Measurements from ENCODE around the gene EHF. TPM values are rescaled to one million over a fixed set of nuclear protein-coding genes. Genes with fewer than 3 reads are reported as not detected.

Gene EHF
- total and polyA plus RNA-seq, 10 donors: 0.02 to 1.8 (median 0.40) TPM; not detected in 2

- Histone ChIP-seq H3K4me1 (peaks cover 0 to 21% (median 13%) of the 10 kb centered on the region in 6 donors), H3K27ac (no peak overlapping the region), H3K36me3 (no peaks in the 10 kb centered on the region), H3K9me3 (no peaks in the 10 kb centered on the region), H3K4me3 (no peak overlapping the region), H3K27me3 (replicated peaks in 1 of 7) (no peaks in the 10 kb centered on the region)
- no peak for DNase-seq
- TF ChIP-seq, protein P1, sequence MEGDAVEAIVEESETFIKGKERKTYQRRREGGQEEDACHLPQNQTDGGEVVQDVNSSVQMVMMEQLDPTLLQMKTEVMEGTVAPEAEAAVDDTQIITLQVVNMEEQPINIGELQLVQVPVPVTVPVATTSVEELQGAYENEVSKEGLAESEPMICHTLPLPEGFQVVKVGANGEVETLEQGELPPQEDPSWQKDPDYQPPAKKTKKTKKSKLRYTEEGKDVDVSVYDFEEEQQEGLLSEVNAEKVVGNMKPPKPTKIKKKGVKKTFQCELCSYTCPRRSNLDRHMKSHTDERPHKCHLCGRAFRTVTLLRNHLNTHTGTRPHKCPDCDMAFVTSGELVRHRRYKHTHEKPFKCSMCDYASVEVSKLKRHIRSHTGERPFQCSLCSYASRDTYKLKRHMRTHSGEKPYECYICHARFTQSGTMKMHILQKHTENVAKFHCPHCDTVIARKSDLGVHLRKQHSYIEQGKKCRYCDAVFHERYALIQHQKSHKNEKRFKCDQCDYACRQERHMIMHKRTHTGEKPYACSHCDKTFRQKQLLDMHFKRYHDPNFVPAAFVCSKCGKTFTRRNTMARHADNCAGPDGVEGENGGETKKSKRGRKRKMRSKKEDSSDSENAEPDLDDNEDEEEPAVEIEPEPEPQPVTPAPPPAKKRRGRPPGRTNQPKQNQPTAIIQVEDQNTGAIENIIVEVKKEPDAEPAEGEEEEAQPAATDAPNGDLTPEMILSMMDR (IDR thresholded peaks at IDR 0.05 in 8 of 11, conservative IDR thresholded peaks at IDR 0.05 in 3 of 11): no peak
- TF ChIP-seq POLR2AphosphoS5 (IDR thresholded peaks at IDR 0.05) (no peak), POLR2A (IDR thresholded peaks at IDR 0.05) (no peak)
- intact Hi-C loops (cut with DNase I; ENCODE audit: low total_unique reads): no loop called here
- 46 to 62% (median 47%) methylated on average over 5 of the region's 5 CpGs for WGBS, 5 donors
Measured at GRCh38 chr11:34614344-34615104, 6.4 kb upstream of the EHF start.

DNA sequence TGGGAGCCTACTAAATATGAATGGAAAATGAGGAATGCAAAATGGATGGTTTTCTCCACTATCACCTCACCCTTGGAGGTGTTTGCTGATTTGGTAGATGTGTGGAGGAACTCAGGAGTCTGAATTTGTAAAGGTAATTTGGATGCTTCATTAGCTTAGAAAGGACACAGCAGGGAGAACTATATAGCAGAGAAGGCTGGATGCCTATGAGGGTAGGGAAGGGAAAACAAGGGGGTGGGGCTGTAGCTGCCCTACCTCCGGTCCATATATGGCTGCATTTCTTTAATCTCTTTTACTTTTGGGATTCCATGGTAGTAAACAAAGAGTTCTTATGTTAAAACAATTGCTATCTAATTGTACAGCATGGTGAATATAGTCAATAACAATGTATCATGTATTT, 4.8 kb upstream of the EHF start:
- Histone ChIP-seq H3K4me1 (peaks cover 0 to 21% (median 13%) of the 10 kb centered on the region in 6 donors), H3K27me3 (replicated peaks in 1 of 7) (no peaks in the 10 kb centered on the region), H3K4me3 (no peak overlapping the region), H3K9me3 (no peaks in the 10 kb centered on the region), H3K27ac (no peak overlapping the region), H3K36me3 (no peaks in the 10 kb centered on the region)
- intact Hi-C loops (cut with DNase I; ENCODE audit: low total_unique reads): no loop called here
- no peak for TF ChIP-seq POLR2A (IDR thresholded peaks at IDR 0.05)
- TF ChIP-seq, protein P1 (IDR thresholded peaks at IDR 0.05 in 8 of 11, conservative IDR thresholded peaks at IDR 0.05 in 3 of 11): no peak
- no peak for TF ChIP-seq POLR2AphosphoS5 (IDR thresholded peaks at IDR 0.05)
- 84 to 93% (median 86%) methylated on average over 1 of the region's 1 CpG for WGBS, 5 donors
- DNase-seq: no peak

DNA sequence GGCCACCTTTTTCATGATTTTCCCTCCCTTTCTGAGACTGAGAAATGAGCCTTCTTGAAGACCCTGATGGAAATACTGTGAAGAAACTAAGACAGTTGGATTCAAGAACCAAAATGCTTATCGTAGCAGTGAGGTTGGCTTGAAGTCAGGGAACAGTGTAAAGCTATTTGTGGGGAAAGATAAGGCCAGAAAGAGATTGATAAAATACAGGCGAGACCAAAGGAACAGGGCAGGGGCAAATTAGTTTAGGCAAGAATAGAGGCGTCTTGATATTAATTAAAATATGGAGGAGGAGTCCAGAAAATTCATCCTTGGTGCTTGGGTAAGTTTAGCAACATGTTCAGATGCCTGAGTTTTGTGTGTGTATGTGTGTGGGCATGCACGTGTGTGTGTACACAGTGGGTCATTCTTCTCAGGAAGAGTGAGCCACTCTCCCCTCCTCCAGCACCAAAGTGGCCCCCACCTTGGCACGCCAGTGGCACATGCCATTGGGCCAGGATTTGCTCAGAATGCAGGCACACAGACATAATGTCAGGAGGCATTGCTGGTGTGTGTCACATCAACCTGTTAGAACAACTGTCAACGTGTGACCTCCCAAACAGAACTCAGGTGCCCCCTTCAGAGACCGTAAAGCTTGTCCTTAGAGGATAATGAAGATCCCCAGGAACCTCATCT, 3.9 kb upstream of the EHF start:
- DNase-seq: no peak
- Histone ChIP-seq H3K27ac (no peak overlapping the region), H3K36me3 (no peaks in the 10 kb centered on the region), H3K27me3 (replicated peaks in 1 of 7) (no peaks in the 10 kb centered on the region), H3K4me1 (peaks cover 0 to 21% (median 13%) of the 10 kb centered on the region in 6 donors), H3K9me3 (no peaks in the 10 kb centered on the region), H3K4me3 (no peak overlapping the region)
- intact Hi-C loops (cut with DNase I; ENCODE audit: low total_unique reads): no loop called here
- 83 to 88% (median 84%) methylated on average over 7 of the region's 7 CpGs for WGBS, 5 donors
- TF ChIP-seq, protein P1 (IDR thresholded peaks at IDR 0.05 in 8 of 11, conservative IDR thresholded peaks at IDR 0.05 in 3 of 11): no peak
- TF ChIP-seq POLR2A (IDR thresholded peaks at IDR 0.05) (no peak), POLR2AphosphoS5 (IDR thresholded peaks at IDR 0.05) (no peak)

- Histone ChIP-seq H3K9me3 (no peaks in the 10 kb centered on the region), H3K27me3 (replicated peaks in 1 of 7) (peaks cover 0 to 6% (median 0%) of the 10 kb centered on the region in 7 donors), H3K27ac (no peak overlapping the region), H3K36me3 (no peaks in the 10 kb centered on the region), H3K4me1 (peaks cover 0 to 17% (median 13%) of the 10 kb centered on the region in 6 donors), H3K4me3 (no peak overlapping the region)
- intact Hi-C loops (cut with DNase I; ENCODE audit: low total_unique reads): no loop called here
- TF ChIP-seq POLR2AphosphoS5 (IDR thresholded peaks at IDR 0.05) (no peak), POLR2A (IDR thresholded peaks at IDR 0.05) (no peak)
- TF ChIP-seq, protein P1 (IDR thresholded peaks at IDR 0.05 in 8 of 11, conservative IDR thresholded peaks at IDR 0.05 in 3 of 11): no peak
- DNase-seq: no peak
- 88 to 100% (median 94%) methylated on average over 2 of the region's 2 CpGs for WGBS, 5 donors
Measured at GRCh38 chr11:34618406-34618805, 2.5 kb upstream of the EHF start.

All from spleen (tissue), 11 donors.